H9 (cell line): ENCODE results near the gene MYLK. TPM values are rescaled to one million over a fixed set of nuclear protein-coding genes. Genes with fewer than 3 reads are reported as not detected.

Source experiments
- DNase-seq: peaks from one replicate; pipeline ENCODE4 v3.0.0-alpha.2; 2017
- H2AFZ ChIP-seq: one replicate; pipeline ENCODE4 v1.6.1; 2013; ENCODE audit warnings: mild to moderate bottlenecking, low read length, control low read depth, moderate library complexity
- H2AK5ac ChIP-seq: 2 replicates; pipeline ENCODE4 v1.6.1; 2013; ENCODE audit warnings: low read length, control low read depth, mixed read lengths; ENCODE audit not compliant: insufficient read length
- H2BK120ac ChIP-seq: one replicate; pipeline ENCODE4 v1.6.1; 2013; ENCODE audit warnings: low read depth, mild to moderate bottlenecking, low read length, control low read depth, inconsistent platforms; ENCODE audit not compliant: poor library complexity, severe bottlenecking
- H2BK12ac ChIP-seq: 2 replicates; pipeline ENCODE4 v1.6.1; 2013; ENCODE audit warnings: low read length, control low read depth, mixed read lengths, low read depth; ENCODE audit not compliant: insufficient read length
- H2BK15ac ChIP-seq: 2 replicates; pipeline ENCODE4 v1.6.1; 2013; ENCODE audit warnings: low read depth, low read length, control low read depth
- H2BK20ac ChIP-seq: one replicate; pipeline ENCODE4 v1.6.1; 2013; ENCODE audit warnings: low read depth, mild to moderate bottlenecking, low read length, control low read depth, inconsistent platforms; ENCODE audit not compliant: poor library complexity, severe bottlenecking
- H2BK5ac ChIP-seq: 2 replicates; pipeline ENCODE4 v1.6.1; 2013; ENCODE audit warnings: low read length, control low read depth, mixed read lengths; ENCODE audit not compliant: insufficient read length
- H3K14ac ChIP-seq: 2 replicates; pipeline ENCODE4 v1.6.1; 2013; ENCODE audit warnings: low read length, control low read depth; ENCODE audit not compliant: insufficient read depth
- H3K18ac ChIP-seq: 2 replicates; pipeline ENCODE4 v1.6.1; 2013; ENCODE audit warnings: low read depth, mild to moderate bottlenecking, mixed read lengths, low read length, control low read depth; ENCODE audit not compliant: insufficient read length
- H3K23ac ChIP-seq: 2 replicates; pipeline ENCODE4 v1.6.1; 2013; ENCODE audit warnings: low read length, control low read depth, mixed read lengths, low read depth; ENCODE audit not compliant: insufficient read length
- H3K23me2 ChIP-seq: 2 replicates; pipeline ENCODE4 v1.6.1; 2013; ENCODE audit warnings: low read depth, mild to moderate bottlenecking, mixed read lengths, low read length, control low read depth; ENCODE audit not compliant: insufficient read length, poor library complexity, severe bottlenecking
- H3K27ac ChIP-seq: 2 replicates; pipeline ENCODE4 v1.5.1; 2013; ENCODE audit warnings: low read length, control low read depth, mixed read lengths, low read depth; ENCODE audit not compliant: insufficient read length
- H3K27me3 ChIP-seq: 2 replicates; pipeline ENCODE4 v1.6.1; 2013; ENCODE audit warnings: low read length, control low read depth, inconsistent platforms; ENCODE audit not compliant: insufficient read depth
- H3K4ac ChIP-seq: 2 replicates; pipeline ENCODE4 v1.6.1; 2013; ENCODE audit warnings: low read depth, mild to moderate bottlenecking, control low read depth, inconsistent platforms, low read length, moderate library complexity
- H3K4me1 ChIP-seq: 2 replicates; pipeline ENCODE4 v1.6.1; 2013; ENCODE audit warnings: low read length, control low read depth, inconsistent platforms; ENCODE audit not compliant: insufficient read depth
- H3K4me2 ChIP-seq: 2 replicates; pipeline ENCODE4 v1.6.1; 2013; ENCODE audit warnings: low read length, control low read depth, mixed read lengths; ENCODE audit not compliant: insufficient read length, insufficient read depth
- H3K56ac ChIP-seq: 2 replicates; pipeline ENCODE4 v1.6.1; 2013; ENCODE audit warnings: low read depth, mild to moderate bottlenecking, mixed read lengths, low read length, control low read depth; ENCODE audit not compliant: insufficient read length
- H3K79me1 ChIP-seq: 2 replicates; pipeline ENCODE4 v1.6.1; 2013; ENCODE audit warnings: low read depth, mild to moderate bottlenecking, moderate library complexity, low read length, control low read depth, inconsistent platforms; ENCODE audit not compliant: insufficient read depth, poor library complexity, severe bottlenecking
- H3K79me2 ChIP-seq: 2 replicates; pipeline ENCODE4 v1.6.1; 2013; ENCODE audit warnings: low read length, control low read depth, inconsistent platforms; ENCODE audit not compliant: insufficient read depth
- H3K9ac ChIP-seq: 2 replicates; pipeline ENCODE4 v1.6.1; 2013; ENCODE audit warnings: low read length, control low read depth, mixed read lengths; ENCODE audit not compliant: insufficient read length; ENCODE audit errors: extremely low read depth
- H3K9me3 ChIP-seq: one replicate; pipeline ENCODE4 v1.6.1; 2013; ENCODE audit warnings: low read depth, low read length, inconsistent platforms; ENCODE audit not compliant: control insufficient read depth
- H3T11ph ChIP-seq: one replicate; pipeline ENCODE4 v1.6.1; 2013; ENCODE audit warnings: mild to moderate bottlenecking, low read length, control low read depth, inconsistent platforms
- H4K20me1 ChIP-seq: one replicate; pipeline ENCODE4 v1.6.1; 2013; ENCODE audit not compliant: control insufficient read depth, insufficient read length, insufficient read depth
- H4K5ac ChIP-seq: 2 replicates; pipeline ENCODE4 v1.6.1; 2013; ENCODE audit warnings: low read depth, mild to moderate bottlenecking, mixed read lengths, low read length, control low read depth; ENCODE audit not compliant: insufficient read length
- H4K8ac ChIP-seq: replicated peaks from 2 replicates; pipeline ENCODE4 v1.6.1; 2013; ENCODE audit warnings: low read length, control low read depth, mixed read lengths, low read depth; ENCODE audit not compliant: insufficient read length
- H4K91ac ChIP-seq: 2 replicates; pipeline ENCODE4 v1.6.1; 2013; ENCODE audit warnings: low read depth, mild to moderate bottlenecking, moderate library complexity, mixed read lengths, low read length, control low read depth; ENCODE audit not compliant: insufficient read length
- H3K27ac Mint-ChIP-seq, 3 experiments: 2 replicates in 2 of 3; 3 replicates in 1 of 3; pipeline ENCODE4 v1.8.0; 2020 to 2021; ENCODE audit warnings: mixed read lengths in 3 of 3, mild to moderate bottlenecking in 1 of 3, moderate library complexity in 1 of 3
- H3K27me3 Mint-ChIP-seq: 2 replicates; pipeline ENCODE4 v1.8.0; 2021; ENCODE audit warnings: low read depth, mild to moderate bottlenecking, moderate library complexity, mixed read lengths
- H3K36me3 Mint-ChIP-seq, 3 experiments: 2 replicates in 2 of 3; 3 replicates in 1 of 3; pipeline ENCODE4 v1.8.0; 2020 to 2021; ENCODE audit warnings: low read depth in 3 of 3, mixed read lengths in 3 of 3; ENCODE audit not compliant: insufficient read depth in 1 of 3
- H3K4me1 Mint-ChIP-seq, 2 experiments: 2 replicates each; pipeline ENCODE4 v1.8.0; 2020; ENCODE audit warnings: mixed read lengths in 2 of 2
- H3K4me3 Mint-ChIP-seq, 2 experiments: 2 replicates in 1 of 2; 3 replicates in 1 of 2; pipeline ENCODE4 v1.8.0; 2020 to 2021; ENCODE audit warnings: mild to moderate bottlenecking in 2 of 2, mixed read lengths in 2 of 2, moderate library complexity in 1 of 2
- H3K9me3 Mint-ChIP-seq, 2 experiments: 2 replicates in 1 of 2; 3 replicates in 1 of 2; pipeline ENCODE4 v1.8.0; 2020; ENCODE audit warnings: mild to moderate bottlenecking in 2 of 2, mixed read lengths in 2 of 2, moderate library complexity in 1 of 2
- WGBS: extraction: QIAGEN DNeasy Blood & Tissue Kit; methylation state at CpG from one replicate; pipeline ENCODE4 v1.1.7; 2013; ENCODE audit warnings: missing lambda C conversion rate, low lambda C conversion rate, mixed read lengths; ENCODE audit not compliant: insufficient read length; ENCODE audit errors: extremely low coverage; 5-methylcytosine and 5-hydroxymethylcytosine counted together
- total RNA-seq: library from RNA; stranded (reverse); gene quantifications from 2 replicates; pipeline ENCODE4 v1.2.1, GENCODE V29; 2021
- TF ChIP-seq, protein P1 (sequence below): fragments of 200-600 bp; sonication (generic); conservative IDR thresholded peaks from 3 replicates; pipeline ENCODE4 v1.8.0; 2021; ENCODE audit warnings: antibody characterized with exemption, mild to moderate bottlenecking

MYLK gene
- total RNA-seq, 1 experiment from 2014 or later: 10.1 TPM

DNA sequence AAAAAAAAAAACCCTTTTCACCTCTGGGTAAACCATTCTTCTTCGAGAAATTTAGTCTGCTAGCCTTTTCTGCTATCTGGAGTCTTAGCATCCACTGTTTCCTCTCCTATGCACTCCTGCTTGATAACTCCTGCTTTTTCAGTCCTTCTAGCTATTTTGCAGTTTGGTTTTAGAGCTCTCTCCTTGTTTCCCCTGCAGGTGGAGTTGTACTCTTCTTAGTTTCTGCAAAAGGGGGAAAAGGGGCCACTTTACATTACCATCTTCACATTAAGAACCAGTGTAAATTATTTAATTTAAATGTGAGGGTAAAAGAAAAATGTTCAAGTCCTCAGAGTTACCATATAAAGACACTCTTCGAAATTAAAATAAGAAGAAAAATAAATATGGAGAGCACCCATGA, 23.6 kb upstream of the MYLK start:
- H4K5ac ChIP-seq: no peak overlapping the region
- Mint-ChIP-seq H3K4me1 (peaks cover 3 to 7% of the 10 kb centered on the region in 2 experiments), H3K4me3 (no peak overlapping the region), H3K36me3 (no peaks in the 10 kb centered on the region), H3K27ac (no peak overlapping the region), H3K9me3 (no peaks in the 10 kb centered on the region), H3K27me3 (no peaks in the 10 kb centered on the region; the same call in 1 of the 2 replicates)
- H4K91ac ChIP-seq: no peak overlapping the region
- H3K9ac ChIP-seq: no peak overlapping the region
- H3K79me2 ChIP-seq: no peaks in the 10 kb centered on the region
- H3T11ph ChIP-seq: no peak overlapping the region
- H2BK20ac ChIP-seq: no peak overlapping the region
- H2BK120ac ChIP-seq: no peak overlapping the region
- WGBS: no CpG with 5 or more reads among the region's 2 CpGs
- no peak overlapping the region for H3K56ac ChIP-seq
- no peak overlapping the region for H3K4me2 ChIP-seq
- no peak overlapping the region for H2BK5ac ChIP-seq
- no peaks in the 10 kb centered on the region for H3K23me2 ChIP-seq
- no peaks in the 10 kb centered on the region; the same call in none of the 2 replicates for H3K27me3 ChIP-seq
- H4K20me1 ChIP-seq: no peaks in the 10 kb centered on the region
- H2BK12ac ChIP-seq: no peak overlapping the region
- H2AFZ ChIP-seq: no peak overlapping the region
- TF ChIP-seq, protein P1, sequence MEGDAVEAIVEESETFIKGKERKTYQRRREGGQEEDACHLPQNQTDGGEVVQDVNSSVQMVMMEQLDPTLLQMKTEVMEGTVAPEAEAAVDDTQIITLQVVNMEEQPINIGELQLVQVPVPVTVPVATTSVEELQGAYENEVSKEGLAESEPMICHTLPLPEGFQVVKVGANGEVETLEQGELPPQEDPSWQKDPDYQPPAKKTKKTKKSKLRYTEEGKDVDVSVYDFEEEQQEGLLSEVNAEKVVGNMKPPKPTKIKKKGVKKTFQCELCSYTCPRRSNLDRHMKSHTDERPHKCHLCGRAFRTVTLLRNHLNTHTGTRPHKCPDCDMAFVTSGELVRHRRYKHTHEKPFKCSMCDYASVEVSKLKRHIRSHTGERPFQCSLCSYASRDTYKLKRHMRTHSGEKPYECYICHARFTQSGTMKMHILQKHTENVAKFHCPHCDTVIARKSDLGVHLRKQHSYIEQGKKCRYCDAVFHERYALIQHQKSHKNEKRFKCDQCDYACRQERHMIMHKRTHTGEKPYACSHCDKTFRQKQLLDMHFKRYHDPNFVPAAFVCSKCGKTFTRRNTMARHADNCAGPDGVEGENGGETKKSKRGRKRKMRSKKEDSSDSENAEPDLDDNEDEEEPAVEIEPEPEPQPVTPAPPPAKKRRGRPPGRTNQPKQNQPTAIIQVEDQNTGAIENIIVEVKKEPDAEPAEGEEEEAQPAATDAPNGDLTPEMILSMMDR: peak; percentile 56
- H3K4me1 ChIP-seq: no peaks in the 10 kb centered on the region
- DNase-seq: no peak
- H3K18ac ChIP-seq: no peak overlapping the region
- H2BK15ac ChIP-seq: no peak overlapping the region
- H3K9me3 ChIP-seq: no peaks in the 10 kb centered on the region
- H3K79me1 ChIP-seq: no peaks in the 10 kb centered on the region
- H3K23ac ChIP-seq: no peak overlapping the region
- no peak overlapping the region for H3K27ac ChIP-seq
- H3K4ac ChIP-seq: no peak overlapping the region
- no peak overlapping the region for H3K14ac ChIP-seq
- H2AK5ac ChIP-seq: no peak overlapping the region
- H4K8ac ChIP-seq: no peak overlapping the region
